ENCODE measurements around the gene FAM20B.
"Not testable (repeated sequence)": the region's sequence is repeated elsewhere in the genome, so short reads cannot be mapped to it uniquely, and the experiment has no call there.

Gene FAM20B

DNA sequence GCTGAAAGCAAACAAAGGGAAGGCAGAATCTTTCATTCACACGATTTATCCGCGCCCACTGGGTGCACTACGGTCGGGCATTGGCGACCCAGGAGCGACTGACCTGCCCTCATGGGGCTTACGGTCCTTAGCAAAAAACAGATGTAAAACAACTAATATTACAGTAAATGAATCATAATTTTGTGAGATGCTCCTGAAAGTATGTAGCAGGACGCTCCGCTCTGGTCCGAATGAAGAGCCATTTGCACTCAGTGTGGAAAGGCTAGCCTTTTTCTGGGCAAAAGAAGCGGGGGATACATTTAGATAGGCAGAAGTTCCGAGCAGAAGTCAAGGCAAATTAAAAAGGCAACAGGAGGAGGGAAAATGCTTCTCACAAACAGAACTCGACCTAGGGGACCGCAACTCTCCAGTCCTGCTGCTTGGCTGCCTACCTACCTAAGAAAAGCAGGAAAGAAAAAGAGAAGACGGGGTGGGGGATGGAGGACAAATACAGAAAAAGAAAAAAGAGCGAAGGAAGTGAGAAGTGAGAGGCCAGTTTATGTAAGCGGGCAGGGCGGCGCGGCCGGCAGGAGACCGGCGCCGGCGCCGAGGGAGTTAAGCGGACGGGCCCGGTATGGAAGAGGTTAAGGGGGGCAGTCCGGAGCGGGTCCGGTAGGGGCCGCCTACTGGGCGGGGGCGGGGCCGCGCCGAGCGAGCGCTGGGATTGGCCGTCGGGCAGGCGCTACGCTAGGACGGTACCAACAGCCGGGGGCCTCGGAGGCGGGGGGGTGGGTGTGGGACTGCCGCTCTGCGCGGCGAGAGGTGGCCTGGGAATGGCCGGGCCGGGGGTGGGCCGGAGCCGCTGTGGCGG is at the start of gene FAM20B:
Gene FAM20B, plus strand, starts transcription at position 770 of the 850 bp plus-strand sequence. CDS start 17,954 bp downstream, outside the sequence.
- DNase-seq = peak; percentile 93

- DNase-seq = no peak
Observed at GRCh38 chr1:178976541-178976940, 49.2 kb upstream of the FAM20B start.

GRCh38 chr1:178986204-178986603 is 39.5 kb upstream of the FAM20B start:
- DNase-seq = no peak

DNA sequence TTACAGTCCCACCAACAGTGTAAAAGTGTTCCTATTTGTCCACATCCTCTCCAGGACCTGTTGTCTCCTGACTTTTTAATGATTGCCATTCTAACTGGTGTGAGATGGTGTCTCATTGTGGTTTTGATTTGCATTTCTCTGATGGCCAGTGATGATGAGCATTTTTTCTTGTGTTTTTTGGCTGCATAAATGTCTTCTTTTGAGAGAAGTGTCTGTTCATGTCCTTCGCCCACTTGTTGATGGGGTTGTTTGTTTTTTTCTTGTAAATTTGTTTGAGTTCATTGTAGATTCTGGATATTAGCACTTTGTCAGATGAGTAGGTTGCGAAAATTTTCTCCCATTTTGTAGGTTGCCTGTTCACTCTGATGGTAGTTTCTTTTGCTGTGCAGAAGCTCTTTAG is 37.5 kb upstream of the FAM20B start:
- DNase-seq = not testable (repeated sequence)

DNA sequence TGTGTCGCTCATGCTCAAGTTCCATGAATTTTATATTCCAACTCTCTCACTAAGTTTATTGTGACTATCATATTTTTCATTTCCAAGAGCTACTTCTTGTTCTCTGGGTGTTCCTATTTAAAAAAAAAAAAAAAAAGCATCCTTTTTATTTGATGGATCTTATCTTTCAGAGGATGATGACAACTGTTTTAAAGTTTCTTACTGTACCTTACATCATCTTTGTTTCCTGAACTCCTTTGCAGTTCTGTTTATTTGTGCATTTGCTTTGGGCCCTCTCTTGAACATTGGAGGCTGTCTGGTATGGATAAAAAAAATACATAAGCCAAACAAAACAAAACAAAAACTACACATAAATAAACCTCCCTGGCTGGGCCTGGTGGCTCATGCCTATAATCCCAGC is 32.1 kb upstream of the FAM20B start:
- DNase-seq = no peak

- DNase-seq = no peak
Observed at GRCh38 chr1:178997428-178997827, 28.3 kb upstream of the FAM20B start.

GRCh38 chr1:178998295-178998694 is 27.4 kb upstream of the FAM20B start:
- no peak for DNase-seq

DNA sequence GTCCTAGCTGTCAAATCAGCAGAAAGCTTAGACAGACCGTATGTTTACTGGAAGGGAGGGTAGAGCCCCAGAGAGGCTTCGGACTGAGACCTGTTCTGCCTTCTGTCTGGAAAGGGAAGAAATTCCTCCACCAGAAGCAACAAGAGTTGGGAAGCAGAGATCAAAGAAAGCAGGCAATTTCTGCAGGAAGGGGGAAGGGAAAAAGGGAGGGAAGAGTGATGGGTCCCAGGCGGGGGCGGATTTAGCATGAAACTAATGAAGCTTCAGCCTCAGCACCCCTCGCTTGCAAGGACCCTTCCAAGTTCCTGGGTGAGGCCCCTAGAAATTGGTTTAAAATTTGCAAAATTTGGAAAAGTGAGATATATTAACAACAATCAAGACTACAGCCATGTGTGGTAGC is 26.6 kb upstream of the FAM20B start:
- no peak for DNase-seq

DNA sequence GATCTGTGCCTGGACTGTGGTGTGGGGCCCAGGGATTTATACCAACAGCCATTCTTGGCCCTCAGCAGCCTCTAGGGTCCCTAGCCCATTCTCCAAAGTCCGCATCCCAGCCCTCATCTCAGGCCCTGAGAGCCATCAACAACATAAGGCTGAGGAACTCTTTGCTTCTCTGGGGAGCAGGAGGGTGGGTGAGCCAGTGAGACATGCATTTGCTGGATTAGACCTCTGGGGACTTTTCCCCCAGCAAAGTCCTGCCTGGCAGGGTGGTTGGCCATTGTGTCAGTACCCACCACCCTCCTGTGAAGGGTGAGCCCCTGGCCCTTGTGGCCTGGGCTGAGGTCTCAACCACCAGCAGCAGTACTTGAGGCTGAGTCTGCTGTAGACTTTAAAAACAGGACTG is 24.2 kb upstream of the FAM20B start:
- DNase-seq = no peak

DNA sequence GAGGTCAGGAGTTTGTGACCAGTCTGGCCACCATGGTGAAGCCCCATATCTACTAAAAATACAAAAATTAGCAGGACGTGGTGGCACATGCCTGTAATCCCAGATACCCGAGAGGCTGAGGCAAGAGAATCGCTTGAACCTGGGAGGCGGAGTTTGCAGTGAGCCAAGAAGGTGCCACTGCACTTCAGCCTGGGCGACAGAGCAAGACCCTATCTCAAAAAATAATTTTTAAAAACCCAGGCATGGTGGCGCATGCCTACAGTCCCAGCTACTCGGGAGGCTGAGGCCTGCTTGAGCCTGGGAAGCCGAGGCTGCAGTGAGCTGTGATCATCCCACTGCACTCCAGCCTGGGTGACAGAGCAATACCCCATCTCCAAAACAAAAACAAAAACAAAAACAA is 23.6 kb upstream of the FAM20B start:
- DNase-seq = not testable (repeated sequence)

DNA sequence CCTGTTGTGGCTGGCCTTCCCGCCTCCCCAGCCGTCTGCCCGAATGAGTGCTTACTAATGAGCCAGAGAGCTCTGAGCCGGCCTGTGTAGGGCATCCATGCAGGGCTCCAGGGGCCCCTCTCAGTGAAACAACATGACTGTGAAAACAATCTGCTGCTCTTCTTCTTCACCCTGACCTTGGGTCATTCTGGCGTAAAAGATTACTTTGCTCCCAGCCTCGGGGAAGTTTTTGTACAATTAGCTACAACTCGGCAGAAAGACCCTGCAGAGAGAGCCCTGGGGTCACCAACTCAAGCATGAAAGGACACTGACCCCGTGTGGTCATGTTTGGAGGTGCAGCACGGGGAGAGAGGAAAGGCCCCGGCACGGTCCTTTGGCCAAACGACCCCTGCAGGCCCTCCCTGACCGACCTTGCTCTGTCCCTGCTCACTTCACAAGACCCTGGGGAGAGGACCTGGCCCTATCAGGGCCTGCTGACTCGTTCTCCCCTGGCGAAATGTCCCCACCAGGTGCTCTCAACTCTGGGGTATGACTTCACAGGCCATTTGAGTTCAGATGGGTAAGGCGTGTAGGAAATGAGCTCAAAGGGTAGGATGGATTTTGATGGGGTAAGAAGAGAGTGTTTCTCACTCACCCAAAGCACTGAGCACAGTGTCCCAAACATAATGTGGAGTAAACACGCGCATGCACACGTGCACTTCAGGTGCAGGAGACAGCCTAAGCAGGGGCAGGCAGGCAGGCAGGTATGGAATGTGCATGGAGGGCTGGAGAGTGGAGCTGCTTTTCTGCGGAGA is 22.9 kb upstream of the FAM20B start:
- DNase-seq = peak; percentile 65

GRCh38 chr1:179003512-179004066 is 22.1 kb upstream of the FAM20B start:
- no peak for DNase-seq

DNA sequence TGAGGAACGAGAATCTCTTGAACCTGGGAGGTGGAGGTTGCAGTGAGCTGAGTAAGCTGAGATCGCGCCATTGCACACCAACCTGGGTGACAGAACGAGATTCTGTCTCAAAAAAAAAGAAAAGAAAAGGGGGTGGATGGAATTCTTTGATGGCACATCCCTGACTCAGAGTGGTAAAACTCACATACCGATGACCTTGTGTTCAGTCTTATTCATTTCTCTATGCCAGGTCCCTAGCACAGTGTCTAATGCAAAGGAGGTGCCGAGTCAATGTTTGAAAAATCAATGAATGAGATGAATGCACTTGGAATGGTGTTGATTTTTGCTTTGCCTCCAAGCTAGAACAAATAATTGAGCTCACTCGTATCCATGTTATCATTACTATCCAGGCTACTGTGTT is 18.5 kb upstream of the FAM20B start:
- no peak for DNase-seq

- no peak for DNase-seq
Observed at GRCh38 chr1:179010671-179011070, 15.0 kb upstream of the FAM20B start.

DNA sequence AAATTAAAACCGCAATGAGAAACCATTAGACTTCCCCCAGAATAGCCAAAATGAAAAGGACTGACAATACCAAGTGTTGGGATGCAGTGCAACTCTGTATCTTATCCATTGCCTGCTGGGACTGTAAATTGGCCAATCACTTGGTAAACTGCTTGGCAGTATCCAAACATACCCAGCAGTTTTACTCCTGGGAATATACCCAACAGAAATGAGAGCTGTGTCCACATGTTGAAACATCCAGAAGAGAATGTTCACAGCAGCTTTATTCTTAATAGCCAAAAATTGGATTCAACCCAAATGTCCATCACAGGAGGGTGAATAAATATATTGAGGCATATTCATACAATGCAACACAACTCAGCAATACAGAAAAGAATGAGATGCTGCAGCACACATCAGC is 13.7 kb upstream of the FAM20B start:
- DNase-seq = no peak

DNA sequence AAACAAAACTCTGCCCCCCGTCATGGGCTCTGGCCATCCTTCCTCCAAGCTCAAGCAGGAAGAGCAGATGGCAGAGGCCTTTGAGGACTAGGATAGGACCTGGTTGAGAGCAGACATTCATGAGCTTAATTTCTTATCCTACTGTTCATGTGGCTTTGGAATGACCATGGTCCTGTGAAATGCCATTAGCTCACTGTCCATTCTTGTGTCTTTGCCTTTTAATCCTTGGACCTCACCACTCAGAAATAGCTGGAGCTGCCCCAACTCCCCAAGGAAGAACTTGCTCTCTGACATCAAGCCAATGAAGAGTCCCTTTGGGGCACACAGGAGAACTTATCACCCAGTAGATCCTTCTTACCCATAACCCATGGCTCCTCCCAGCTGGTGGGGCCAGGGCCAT is 11.6 kb upstream of the FAM20B start:
- no peak for DNase-seq

- DNase-seq = no peak
Observed at GRCh38 chr1:179015396-179015795, 10.3 kb upstream of the FAM20B start.

GRCh38 chr1:179016706-179017382 is 8.8 kb upstream of the FAM20B start:
- peak in 1 of 2 donors; percentile 51 for DNase-seq

- DNase-seq = no peak
Observed at GRCh38 chr1:179017383-179018326, 8.0 kb upstream of the FAM20B start.

- DNase-seq = no peak
Observed at GRCh38 chr1:179021873-179022272, 3.8 kb upstream of the FAM20B start.

DNA sequence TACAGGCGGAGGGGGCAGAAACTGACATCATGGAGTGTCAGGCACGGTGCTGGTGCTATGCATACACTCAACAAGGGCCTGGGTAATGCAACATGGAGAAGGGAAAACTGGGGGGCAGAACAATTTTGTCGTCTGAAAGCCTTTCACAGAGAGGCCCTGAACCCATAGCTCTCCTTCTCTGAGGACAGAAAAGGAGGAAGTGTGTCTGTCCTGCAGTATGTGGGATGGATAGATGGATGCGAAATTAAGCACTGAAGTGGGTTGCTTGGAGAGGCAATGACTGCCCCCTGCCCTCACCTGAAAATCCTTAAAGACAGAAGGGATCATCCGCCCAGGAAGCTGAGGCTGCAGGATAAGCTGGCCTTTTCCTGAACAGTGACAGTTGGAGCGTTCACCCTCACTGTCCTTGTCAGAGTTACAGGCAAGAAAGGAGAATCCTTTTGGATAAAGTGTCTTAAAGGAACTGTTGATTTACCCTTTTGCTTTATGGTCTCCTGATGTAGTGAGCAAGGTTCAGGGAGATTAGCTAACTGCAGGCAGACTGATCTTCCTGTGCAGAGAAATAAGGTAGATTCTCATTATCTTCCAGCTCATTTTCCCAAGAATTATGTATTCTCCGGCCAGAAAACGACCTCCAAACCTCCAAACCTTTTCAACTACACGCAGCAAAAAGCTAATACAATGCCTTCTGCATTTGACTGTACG is 1.6 kb upstream of the FAM20B start:
- no peak for DNase-seq
